HG03342 (cell line): ENCODE data around the gene TF.
"Not testable (repeated sequence)": the region's sequence is repeated elsewhere in the genome, so short reads cannot be mapped to it uniquely, and the experiment has no call there.

Experiments used
- ATAC-seq: cut with Tn5 transposase; IDR thresholded peaks from one replicate; pipeline ENCODE4 v1.9.1; 2021; ENCODE audit warnings: mild to moderate bottlenecking, moderate library complexity; ENCODE audit not compliant: unreplicated experiment

The TF gene

DNA sequence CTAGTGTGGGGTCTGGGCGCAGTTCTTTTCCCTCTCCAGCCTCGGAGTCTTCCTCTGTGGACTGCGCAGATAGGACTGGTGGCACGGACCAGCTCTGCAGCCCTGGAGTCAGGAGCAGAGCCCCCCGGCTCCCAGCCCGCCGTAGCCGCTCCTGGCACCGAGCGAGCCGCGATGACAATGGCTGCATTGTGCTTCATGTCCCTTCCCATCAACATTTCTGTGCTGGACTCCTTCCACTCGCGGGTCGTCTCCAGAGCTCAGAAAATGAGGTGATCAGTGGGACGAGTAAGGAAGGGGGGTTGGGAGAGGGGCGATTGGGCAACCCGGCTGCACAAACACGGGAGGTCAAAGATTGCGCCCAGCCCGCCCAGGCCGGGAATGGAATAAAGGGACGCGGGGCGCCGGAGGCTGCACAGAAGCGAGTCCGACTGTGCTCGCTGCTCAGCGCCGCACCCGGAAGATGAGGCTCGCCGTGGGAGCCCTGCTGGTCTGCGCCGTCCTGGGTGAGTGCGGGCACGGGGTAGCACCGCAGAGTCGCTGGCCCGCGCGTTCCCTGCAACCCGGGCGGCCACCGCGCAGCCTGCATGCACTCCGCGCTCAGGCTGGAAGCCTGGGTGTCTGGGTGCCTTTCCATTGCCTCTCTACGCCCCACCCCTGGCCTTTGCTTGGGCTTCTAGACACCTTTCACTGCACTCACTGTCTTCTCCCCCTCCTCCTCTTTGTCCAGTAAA lies at the start of gene TF:
TSS of gene TF (plus strand) at position 413 of the 731 bp plus-strand sequence. CDS start at position 461, 48 bp downstream.
- no peak for ATAC-seq

DNA sequence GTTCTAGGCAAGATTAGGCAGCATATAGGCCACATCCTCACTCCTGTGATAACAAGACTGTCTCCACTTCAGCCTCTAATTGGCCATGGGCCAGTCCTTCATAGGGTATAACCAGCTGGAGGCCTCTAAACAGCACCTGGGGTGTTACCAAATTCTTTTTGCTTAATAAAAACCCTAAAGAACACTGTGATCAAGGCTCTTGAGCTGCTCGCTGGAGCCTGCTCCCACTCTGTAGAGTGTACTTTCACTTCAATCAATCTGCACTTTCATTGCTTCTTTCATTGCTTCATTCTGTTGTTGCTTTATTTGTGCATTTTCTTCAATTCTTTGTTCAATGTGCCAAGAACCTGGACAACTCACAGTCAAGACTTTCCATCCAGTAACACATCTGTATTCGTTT lies 48.2 kb upstream of the TF start:
- no peak for ATAC-seq

DNA sequence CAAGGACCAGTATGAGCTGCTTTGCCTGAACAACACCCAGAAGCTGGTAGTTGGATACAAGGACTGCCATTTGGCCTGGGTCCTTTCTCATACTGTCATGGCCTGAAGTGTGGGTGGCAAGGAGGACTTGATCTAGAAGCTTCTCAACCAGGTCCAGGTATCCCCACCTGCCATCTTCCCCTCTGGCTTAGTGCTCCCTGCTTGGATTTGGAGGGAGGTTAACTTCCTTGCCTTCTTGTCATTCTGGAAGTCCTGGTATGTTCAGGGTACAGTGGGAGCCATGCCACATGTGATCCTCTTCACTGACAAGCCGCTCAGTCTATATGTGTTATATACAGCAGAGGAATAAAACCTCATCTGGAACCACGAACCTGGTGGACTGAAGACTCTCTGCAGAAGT lies 46.7 kb upstream of the TF start:
- no peak for ATAC-seq

DNA sequence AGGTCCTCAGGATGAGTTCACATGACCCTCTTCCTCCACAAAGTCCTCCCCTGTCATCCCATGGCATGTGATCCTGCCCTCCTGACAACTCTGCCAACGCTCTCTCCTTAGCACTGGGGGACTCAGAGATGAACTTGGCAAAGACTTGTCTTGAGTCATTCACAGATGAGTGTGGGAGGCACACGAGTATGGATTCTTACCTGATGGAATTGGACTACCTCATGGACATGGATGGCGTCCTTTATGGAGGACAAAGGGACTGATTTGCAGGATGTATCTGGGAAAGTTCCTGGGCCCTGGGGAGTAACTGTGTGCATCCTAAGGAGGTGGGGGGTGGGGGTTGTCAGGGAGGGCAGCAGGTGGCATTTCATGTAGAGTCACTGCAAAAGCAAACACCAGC lies 46.3 kb upstream of the TF start:
- no peak for ATAC-seq

DNA sequence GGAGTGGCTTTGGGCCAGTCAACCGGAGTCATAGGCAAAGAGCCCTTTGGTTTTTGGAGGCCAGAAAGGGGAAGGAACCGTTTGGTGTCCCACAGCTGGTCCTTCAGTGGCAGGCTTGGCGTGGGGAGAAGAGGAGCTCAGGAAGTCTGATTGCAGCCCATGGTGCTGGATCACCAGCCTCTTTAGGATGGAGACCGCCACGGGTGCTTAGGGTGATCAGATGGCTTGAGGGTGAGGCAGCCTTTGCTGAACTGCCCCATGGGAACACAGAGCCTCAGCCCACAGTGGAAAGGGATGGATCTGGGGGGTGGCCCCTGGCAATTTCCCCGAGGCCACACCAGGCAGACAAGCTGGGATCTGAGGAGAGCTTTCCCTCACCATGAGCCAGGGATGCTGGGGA lies 45.8 kb upstream of the TF start:
- ATAC-seq: no peak

DNA sequence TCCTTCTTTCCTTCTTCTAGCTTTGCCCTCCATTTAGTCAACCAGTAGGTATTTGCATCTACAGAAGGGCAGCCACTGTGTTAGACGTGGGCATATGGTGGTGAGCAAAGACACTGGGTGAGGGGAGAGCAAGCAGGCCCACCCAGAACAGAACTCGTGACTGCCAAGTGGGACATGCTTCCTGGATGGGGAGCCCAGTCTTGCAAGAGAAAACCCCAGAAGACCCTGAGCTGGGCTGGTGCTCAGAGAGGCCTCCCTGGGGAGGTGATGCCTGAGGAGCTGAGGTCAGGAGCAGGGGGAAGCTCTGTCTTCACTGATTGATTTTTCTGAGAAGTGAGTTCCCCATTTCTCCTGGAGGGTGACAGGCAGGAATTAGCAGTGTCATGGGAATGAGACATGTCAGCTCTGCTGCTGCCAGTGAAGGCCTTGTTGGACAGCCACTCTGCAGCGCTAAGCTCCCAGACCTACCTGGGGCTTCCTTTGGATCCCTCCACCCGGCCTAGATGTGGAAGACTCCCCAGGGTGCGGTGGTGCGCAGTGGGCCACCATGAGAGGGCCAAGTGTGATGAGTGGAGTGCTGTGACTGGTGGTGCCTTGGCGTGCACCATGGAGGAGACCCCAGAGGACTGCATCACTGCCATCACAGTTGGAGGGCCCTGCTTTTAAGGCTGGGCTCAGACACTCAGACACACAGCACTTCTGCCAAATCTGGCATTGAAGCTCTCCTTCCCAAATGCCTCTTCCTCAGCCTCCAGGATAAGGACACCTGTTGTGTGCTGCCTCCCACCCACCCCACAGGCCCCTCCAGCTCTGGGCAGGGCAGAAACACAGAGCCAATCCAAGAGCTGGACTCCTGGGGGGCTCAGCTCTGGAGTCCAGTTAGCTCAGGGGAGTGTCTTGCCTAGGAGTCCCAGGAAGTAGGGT lies 44.5 kb upstream of the TF start:
- ATAC-seq: no peak

DNA sequence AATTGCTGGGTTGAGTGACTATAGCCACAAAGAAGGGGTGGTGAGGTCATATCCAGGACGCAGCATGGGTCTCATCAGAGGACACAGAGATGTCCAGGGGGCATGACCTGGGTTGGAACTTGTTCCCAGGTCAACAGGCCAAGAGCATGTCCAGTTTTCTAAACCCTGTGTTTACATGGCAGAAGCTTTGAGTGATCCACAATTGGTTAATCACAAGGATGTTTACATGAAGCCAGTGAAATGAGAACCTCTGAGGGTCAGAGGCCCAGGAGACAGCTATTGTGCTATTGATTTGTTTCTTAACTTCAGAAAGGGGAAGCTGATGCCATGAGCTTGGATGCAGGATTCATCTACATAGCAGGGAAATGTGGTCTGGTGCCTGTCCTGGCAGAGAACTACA lies 42.3 kb upstream of the TF start:
- ATAC-seq: no peak

DNA sequence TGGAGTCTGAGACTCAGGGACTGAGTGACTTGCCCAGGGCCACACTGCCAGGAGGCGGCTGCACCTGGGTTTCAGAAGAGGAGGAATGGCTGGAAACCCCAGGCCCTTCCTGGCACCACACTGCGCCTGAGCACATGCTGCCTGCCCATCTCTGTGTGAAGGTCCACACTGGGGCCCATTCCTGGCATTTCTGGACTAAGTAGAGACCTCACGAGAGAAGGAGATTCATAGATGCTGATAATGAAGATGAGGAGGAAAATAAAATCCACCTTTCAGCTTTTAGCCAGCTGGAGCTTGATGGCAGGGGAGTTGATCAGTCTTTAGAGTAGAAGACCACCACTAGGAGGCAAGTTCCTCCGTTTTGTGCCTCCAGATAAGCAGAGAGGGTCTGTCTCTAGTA lies 40.2 kb upstream of the TF start:
- no peak for ATAC-seq

DNA sequence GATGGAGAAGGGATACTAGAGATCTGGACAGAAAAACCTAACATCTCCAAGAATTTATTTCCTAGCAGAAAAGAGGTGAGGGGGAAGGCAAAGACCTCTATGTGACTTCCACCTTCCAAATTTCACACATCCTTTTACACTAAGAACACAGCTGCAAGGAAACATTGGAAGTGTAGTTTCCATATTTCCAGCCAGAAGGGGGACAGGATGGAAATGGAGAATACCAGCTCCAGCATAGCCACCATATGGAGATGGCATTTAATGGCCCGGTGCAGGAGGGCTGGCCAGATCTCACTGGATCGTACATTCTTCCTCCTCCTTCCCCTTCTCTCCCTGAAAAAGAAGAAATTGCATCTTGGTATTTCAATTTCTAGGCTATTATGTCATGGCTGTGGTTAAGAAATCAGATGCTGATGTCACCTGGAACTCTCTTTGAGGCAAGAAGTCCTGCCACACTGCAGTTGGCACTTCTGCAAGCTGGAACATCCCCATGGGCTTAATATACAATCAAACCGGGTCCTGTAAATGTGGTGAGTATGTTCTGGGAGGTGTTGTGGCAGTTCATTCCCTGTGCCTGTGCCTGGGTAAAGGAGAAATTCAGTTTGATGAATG lies 36.9 kb upstream of the TF start:
- no peak for ATAC-seq

DNA sequence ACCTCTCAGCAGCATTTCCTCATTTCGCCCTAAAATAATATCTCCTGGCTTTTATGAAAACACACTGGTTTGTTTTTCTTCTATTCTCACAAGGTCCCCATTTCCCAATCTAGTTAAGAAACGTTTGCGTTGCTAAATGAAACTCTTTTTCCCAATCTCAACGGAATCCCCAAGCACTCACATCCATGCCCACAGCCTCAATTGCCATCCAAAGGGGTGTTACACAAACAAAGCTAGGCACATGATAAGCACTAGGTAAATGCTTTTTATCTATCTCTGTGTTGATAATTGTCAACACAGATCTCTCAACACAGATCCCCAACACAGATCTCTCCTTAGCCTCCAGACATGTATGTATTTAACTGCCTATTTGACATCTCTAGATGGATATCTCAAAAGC lies 35.2 kb upstream of the TF start:
- no peak for ATAC-seq

DNA sequence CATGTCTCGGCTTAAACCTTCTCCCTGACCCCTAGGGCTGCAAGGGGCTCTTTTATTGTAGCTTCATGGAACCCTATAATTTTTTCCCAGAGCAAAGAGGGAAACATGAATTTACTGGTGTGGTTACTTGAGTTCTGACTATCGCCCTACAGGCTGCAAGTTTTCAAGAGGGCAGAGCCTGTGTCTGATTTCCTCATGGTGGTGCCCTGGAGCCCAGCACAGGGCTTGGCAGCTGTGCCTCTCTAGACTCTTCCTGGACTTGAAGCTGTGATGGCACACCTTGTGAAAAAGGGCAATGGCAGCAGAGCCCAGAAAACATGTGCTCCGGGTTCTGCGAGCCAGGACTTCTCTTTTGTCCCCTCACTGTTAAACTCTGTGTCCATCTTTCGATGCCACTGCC lies 34.2 kb upstream of the TF start:
- ATAC-seq: no peak

DNA sequence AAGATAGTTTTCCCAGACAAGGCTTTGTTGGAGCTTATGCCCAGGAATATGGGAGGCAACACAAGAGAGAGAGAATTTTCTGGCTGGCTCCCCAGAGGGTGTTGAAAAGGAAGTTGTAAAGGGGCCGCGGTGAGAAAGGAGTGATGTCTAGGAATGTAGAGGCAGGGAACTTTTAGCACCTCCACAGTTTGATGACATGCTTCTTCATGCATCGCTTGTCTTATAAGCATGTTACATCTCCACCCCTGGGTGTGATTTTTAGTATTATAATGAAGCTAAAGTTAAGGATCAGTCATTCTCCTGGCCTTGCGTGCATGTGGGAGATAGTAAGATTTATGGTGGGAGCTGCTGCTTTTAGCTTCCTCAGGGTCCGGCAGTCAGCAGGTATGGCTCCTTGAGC lies 32.8 kb upstream of the TF start:
- no peak for ATAC-seq

DNA sequence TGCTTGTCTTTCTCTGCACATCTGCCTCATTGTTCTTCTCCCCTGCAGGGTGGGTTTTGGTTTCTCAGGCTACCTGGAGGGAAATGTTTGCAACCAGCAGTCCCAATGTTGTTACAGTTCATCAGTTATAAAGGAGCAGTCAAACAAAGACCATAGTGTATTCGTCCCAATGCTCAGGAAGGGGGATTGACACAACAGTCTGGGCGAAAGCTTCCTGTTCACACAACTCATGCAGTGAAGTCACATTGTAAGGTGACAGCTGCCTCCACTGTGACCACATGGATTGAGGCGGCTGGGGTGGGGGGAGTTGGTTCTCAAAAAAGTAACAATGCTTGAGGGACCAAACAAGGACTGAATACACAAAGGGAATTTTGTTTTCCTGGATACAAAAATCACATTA lies 28.8 kb upstream of the TF start:
- ATAC-seq: no peak

DNA sequence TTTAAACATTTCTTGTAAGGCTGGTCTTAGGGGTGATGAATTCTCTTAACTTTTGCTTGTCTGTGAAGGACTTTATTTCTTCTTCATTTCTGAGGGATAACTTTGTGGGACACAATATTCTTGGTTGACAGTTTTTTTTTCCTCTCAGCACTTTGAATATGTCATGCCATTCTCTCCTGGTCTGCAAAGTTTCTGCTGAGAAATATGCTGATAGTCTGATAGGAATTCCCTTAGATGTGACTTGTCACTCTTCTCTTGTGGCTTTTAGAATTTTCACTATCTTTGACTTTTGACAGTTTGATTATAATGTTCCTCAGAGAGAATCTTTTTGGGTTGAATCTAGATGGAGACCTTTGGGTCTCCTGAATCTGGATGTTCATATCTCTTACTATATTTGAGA lies 23.3 kb upstream of the TF start:
- ATAC-seq: no peak

DNA sequence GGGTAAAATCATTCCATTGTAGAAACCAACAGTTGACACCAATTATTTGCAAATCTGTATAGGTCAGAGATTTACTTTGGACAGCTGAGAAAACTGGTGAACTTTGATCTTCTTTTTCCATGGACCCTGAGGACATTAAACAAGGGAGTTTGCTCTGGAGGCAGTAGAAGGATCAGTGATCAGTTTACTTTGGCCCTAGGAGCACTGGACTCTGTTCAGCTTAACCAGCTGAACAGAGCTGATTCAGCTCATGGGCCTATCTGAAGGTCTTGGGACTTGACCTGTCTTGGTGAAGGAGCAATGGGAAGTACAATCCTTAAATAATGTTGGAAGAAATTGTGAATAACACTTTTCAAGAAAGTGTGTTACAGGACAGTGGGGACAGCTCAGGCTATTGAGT lies 15.2 kb upstream of the TF start:
- no peak for ATAC-seq

DNA sequence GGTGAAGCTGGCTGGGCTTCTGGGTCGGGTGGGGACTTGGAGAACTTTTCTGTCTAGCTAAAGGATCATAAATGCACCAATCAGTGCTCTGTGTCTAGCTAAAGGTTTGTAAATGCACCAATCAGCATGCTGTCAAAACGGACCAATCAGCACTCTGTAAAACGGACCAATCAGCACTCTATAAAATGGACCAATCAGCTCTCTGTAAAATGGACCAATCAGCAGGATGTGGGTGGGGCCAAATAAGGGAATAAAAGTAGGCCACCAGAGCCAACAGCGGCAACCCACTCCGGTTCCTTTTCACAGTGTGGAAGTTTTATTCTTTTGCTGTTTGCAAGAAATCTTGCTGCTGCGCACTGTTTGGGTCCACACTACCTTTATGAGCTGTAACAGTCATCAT lies 14.0 kb upstream of the TF start:
- not testable (repeated sequence) for ATAC-seq

DNA sequence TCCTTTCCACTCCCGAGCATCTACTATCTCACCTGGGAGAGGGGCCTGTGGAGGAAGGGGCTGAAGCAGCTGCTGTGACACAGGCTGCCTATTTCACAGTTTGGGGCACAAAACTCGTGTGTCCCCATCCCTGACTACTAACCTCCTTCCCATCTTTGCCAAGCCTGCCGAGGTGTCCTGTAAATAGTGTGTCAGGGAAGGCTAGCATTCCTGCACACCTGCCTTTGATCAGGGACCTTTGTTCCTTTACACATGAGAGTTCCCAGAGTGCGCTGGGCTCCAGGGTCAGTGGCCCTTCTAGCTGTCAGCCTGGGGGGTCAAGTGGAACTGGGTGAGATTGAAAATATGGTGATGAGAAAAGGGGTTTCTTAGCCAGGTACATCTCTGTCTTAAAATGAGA lies 13.0 kb upstream of the TF start:
- ATAC-seq: no peak

DNA sequence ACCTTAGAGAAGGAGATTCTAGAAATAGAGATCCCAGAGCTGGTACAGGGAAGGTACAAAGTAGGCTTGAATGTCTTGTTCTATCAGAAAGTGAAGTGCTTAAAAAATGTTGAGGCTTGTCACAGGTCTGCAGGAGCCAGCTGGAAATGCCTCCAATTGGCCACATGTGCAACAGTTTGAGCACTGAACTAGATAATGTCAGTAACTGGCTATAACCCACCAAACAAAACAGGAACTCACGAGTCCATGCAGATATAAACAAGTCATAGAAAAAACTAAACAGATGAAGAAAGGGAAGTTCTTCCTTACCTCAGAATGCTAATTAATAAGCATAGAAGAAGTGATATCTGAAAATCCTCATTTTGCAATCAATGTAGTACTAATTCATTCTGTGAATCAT lies 11.9 kb upstream of the TF start:
- ATAC-seq: no peak

DNA sequence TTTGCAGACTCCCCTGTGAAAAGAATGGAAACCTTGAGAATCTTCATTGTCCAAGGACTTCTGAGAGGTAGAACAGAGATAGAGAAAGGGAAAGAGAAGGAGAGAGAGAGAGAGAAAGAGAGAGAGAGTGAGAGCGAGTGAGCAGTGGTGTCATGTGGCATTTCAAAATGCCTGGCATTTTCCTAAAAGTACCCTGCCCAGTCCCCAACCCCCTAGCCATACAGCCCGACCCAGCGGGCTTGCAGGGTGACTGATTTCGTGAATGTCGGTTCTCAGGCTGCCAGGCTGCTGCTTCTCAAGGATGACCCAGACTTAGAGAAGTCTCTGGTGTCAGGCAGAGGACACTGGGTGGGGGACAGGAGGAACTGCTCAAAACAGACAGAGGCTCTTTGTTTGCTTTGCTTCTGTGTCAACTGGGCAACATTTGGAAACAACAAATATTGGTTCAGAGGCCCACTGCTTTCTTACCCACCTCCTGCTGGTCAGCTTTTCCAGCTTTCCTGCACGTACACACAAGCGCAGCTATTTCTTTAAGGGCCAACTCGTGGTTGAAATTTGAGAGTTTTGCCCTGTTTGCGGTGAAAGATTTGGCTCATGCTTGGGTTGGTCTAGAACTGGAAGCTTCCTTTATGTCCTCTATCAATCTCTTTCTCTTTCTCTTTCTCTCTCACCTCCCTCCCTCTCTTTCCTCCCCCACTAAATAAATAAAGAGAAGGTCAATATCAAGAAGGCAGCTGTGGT lies 3.7 kb upstream of the TF start:
- ATAC-seq: peak; percentile 68

DNA sequence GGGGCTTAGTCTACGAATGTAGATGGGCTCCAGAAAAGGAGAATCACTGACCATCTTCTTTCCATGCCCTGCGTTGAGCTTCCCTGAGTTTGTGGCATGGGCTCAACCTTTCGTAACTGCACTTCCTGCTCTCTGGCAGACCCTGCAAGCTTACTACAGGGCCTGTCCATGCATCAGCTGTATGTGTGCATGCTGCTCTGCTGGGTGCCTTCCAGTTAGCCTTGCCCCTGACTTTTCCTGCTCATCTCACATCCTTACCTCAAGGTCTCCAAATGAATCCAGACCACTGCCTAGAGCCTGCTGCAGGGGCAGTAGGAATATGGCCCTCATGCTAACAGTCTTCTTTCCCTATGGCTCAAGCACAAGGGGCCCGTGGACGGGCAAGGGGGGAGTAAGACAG lies 2.0 kb upstream of the TF start:
- no peak for ATAC-seq

DNA sequence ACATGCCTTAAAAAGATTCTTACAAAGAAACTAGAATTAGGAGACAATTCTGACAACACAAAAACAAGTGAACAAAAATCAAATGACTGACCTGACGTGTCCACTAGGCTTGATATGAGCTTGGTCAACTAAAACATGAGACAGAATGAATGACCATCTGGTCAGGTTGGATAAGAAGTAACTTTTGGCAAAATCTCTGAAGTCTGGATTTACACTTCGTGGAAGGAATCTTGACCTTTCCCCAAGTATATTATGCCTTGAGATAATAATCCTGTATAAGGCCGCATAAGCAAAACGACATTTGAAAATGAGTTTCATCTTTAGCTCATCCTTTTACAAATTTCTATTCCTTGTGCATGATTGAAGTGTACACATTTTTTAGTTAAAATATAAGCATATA lies 1.1 kb upstream of the TF start:
- ATAC-seq: no peak
